Measurements from ENCODE around the gene PRTN3. TPM values are rescaled to one million over a fixed set of nuclear protein-coding genes. Genes with fewer than 3 reads are reported as not detected.
"Not testable (repeated sequence)": the region's sequence is repeated elsewhere in the genome, so short reads cannot be mapped to it uniquely, and the experiment has no call there.

PRTN3 gene
- polyA plus RNA-seq, 5 donors, result 1.4 to 3.4 (median 2.2) TPM

DNA sequence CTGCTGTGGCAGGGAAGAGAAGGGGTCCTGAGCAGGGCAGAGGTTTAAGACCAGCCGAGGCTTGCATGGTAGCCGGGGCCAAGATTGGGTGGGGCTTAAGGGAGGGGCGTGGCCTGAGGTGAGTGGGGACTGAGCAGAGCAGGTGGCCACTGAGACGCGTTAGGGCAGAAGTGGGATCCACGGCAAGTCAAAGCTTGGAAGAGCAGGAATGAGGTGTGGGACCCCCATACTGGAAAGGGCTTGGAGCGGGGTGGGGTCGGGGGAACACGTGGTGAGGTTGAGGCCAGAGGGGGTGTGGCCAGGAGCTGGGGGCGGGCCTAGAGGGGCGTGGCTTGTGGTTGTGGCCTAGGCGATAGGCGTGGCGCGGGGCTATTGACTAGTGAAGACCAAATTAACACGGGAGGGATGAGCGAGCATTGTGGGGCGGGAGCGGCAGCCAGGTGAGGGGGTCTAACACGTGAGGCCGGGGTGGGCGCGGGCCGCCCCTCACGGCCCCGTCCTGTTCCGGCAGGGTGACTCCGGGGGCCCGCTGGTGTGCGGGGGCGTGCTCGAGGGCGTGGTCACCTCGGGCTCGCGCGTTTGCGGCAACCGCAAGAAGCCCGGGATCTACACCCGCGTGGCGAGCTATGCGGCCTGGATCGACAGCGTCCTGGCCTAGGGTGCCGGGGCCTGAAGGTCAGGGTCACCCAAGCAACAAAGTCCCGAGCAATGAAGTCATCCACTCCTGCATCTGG is 21.9 kb downstream of the PRTN3 start:
- DNase-seq, result no peak

DNA sequence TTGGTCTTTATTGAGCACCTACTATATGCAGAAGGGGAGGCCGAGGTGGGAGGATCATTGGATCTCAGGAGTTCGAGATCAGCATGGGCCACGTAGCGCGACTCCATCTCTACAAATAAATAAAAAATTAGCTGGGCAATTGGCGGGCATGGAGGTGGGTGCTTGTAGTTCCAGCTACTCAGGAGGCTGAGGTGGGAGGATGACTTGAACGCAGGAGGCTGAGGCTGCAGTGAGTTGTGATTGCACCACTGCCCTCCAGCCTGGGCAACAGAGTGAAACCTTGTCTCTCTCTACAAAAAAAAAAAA is 22.5 kb downstream of the PRTN3 start:
- DNase-seq, result no peak

DNA sequence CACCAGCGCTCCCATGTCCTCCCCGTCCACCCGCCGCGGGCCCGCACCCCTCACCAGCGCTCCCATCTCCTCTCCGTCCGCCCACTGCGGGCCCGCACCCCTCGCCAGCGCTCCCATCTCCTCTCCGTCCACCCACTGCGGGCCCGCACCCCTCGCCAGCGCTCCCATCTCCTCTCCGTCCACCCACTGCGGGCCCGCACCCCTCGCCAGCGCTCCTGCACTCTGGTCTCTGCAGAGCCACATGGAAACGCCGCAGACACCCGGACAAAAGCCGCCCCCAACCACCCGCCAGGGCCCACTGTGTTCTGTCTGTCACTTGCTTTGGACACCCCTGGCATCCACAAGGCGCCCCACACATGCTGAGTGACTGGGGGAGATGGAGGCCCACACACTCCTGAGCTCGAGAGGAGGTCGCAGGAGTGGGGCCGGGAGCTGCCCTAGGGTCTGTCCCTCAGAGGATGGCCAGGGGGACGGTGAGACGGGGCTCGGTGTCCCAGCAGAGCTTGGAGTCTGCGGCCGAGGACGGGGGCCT is 26.0 kb downstream of the PRTN3 start:
- DNase-seq, result no peak

DNA sequence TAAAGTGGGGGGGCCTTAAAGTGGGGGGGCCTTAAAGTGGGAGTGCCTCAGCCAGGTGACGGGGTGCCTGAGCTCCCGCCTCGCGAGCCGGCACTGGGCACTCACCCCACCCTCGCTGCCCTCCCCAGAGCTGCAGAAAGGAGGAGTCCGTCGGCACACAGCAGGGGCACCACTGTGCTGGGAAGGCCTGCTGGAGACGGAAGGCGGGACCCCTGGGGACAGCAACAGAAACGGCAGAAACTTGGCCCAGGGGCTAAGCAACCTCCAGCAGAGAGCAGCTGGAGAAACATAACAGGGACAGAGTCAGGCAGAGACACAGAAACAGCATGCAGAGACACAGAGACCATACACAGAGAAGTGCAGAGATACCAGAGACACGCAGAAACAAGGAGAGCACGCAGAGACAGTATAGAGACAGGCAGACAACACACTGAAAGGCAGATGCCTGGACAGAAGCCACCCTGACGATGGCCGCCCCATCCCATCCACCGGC is 26.5 kb downstream of the PRTN3 start:
- DNase-seq, result no peak

DNA sequence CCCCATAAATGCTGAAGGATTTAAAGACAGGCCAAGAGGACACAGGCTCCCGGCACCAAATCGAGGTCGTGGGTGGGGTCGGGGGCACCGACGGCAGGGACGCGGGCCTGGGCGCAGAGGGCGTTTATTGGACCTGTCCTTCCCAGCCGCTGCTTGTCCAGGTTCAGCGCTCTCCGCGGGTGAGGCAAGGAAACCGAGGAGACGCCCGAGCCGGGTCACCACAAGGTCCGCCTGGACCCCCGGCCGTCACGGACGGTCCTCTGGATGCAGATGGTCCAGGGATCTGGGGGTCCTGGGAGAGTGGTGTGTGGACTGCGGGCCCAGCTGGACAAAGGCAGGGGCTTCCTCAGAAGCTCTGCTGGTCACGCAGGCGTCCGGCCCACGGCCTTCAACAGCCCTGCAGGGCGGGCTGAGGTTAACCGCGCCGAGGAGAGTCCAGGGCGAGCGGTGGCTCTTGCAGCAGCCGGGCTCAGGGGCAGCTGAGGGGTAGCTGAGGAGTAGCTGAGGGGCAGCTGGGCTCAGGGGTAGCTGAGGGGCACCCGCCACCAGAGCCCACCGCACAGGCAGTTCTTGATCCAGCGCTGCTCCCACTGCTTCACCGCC is 27.2 kb downstream of the PRTN3 start:
- no peak for DNase-seq

DNA sequence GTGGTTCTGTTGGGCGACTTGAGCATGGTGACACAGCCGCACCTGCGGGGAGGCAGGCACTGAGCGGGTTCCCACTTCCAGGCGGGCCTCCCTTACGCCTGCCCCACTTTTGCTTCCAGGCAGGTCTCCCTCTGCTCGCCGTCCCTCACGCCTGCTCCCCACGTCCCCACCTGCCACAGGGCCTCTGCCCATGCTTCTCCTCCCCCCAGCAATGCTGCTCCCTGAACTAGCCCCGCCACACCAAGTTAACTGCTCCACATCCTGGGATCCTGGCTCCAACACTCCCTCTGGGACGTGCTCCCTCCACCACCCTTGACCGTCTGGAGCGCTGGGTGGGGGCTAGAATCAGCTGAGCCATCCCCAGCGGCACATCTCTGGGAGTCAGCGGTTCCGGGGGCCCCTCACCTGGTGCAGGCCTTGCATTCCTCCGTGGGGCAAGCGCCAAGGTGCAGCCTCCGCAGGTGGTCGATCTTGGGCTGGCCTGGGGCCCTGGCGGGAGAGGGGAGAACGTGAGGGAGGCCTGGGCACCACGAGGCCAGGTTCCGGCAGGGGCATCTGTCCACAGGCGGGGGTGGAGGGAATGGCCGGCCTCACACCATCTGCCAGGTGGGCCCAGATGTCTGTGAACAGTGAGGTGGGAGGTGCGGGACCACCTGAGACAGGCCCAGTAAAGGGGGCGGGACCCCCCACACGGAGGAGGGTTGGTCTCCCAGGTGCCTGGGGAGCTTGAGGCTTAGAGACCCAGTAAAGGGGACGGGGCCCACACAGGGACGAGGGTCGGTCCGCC is 27.9 kb downstream of the PRTN3 start:
- DNase-seq, result no peak

DNA sequence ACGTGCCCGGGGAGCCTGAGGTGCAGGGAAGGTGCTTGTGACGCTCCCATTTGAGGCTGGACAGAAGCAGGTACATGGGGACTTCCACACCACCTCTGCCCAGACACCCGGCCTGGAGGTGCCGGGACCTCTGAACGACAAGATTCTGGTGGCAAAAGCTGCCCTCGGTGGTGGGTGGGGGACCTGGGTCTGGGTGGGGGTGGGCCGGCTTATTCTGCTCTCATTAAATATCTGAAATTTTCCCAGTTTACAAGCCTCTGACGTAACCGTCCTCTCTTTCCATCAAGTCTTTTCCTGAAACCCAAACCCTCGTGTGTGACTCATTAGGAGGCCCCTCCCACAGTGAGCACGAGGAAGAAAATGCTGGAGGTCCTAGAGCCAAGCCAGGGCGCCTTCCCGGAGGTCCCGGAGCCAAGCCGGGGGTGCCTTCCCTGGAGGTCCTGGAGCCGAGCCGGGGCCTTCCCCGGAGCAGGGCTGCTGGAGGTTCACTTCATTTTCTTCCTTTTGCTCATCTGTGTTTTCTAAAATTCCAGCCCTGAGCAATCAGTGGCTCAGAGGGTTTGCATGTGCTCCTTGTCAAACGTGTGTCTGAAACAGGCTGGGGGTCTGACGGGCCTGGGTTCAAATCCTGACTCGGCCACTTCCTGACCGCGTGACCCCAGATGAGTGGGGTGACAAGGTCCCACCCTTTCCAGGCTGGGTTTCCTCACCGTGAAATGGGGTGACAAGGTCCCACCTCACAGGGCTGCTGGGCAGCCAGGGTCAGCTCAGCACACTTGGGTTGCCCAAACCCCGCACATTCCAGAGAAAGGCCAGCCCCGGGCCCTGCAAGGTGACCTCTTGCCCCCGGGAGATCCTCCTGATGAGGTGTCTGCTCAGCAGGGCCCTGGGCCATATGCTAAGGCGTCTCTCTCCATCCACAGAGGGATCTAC is 28.7 kb downstream of the PRTN3 start:
- peak; percentile 80 to 85 for DNase-seq

DNA sequence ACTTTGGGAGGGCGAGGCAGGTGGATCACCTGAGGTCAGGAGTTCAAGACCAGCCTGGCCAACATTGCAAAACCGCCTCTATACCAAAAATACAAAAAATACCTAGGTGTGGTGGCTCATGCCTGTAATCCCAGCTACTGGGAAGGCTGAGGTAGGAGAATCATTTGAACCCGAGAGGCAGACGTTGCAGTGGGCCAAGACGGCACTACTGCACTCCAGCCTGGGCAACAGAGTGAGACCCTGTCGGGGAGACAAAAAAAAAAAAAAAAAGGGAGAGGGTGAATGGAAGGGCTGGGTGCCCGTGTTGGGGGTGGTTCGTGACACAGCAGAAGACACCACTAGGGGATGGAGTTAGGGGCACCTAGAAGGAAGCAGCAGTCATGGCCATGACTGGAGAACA is 29.5 kb downstream of the PRTN3 start:
- no peak for DNase-seq

DNA sequence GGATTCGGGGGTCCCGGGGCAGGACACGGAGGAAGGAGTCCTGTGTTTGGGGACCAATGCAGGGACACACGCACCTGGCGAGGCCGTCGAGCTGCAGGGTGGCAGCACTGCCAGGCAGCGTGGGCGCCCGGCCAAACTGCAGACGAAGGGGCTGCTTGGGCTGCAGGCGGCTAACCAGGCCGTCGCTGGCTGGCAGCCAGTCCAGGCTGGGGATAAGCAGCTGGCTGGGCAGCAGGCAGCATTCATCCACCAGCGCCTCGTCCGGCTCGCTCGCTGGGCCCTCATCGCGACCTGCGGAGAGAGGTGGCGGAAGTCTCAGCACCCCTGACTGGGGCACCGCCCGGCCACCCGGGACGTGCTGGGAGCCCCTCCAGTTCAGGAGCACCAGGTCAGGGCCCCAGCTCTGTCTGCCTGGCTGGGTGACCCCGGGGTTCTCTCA is 30.2 kb downstream of the PRTN3 start:
- peak; percentile 66 to 75 for DNase-seq

DNA sequence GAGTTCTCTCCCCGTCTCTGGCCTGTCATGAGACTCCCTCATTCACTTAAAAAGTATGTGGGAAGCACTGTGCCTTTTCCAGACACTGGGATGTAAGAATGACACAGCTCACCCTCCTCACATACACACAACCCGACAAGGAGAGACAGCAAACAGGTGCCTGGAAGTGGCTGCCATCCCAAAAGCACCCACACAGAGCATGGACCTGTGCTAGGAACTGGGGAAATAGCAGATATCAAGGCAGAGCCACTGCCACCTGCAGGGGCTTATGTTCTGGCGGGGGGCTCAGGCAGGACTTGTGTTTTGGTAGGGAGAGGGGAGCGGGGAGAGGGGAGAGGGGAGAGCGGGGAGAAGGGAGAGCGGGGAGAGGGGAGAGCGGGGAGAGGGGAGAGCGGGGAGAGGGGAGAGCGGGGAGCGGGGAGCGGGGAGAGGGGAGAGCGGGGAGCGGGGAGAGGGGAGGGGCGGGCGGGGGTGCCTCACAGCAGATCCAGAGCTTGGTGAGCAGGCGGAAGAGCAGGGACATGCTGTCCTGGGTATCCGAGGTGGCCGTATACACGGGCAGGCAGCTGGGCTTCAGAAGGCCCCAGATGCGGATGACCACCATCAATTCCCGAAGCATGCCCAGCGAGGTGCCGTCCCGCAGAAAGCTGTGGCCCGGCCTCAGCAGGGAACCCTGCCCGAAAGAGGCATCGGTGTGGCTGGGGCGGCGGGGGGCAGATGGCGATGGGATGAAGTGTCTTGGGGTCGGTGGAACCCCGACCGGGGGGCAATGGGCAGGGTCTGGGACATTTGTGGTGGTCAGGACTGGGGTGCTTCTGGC is 30.9 kb downstream of the PRTN3 start:
- DNase-seq, result no peak

DNA sequence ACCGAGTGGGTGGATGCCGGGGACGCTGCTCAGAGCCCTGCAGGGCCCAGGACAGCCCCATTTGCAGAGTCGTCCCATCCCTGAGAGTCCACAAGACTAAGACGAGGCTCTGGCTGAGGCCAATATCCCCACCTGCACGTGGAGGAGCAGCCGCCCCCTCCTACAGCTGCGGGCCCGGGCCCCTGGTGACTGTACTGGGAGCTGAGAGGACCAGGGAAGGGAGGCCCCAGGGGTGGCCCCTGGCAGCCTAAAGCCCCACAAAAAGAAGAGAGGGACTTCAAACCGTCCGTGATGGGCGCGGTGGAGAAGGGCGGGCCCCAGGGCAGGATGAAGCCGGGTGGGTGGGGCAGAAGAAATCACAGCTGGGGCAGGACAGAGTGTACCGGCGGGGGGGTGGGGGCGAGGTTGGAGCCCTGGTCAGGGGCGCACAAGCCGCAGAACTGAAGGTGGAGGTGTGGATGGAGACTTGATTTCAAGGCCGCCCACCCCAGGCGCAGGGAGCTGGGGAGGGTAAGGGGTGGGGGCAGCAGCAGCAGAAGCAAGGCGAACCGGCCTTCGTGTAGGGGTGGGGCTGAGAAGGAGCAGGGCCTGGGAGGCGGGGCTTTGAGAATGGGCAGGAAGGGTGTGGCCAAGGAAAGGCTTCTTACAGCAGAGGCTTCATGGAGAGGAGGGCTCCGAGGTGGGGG is 31.6 kb downstream of the PRTN3 start:
- DNase-seq, result no peak

DNA sequence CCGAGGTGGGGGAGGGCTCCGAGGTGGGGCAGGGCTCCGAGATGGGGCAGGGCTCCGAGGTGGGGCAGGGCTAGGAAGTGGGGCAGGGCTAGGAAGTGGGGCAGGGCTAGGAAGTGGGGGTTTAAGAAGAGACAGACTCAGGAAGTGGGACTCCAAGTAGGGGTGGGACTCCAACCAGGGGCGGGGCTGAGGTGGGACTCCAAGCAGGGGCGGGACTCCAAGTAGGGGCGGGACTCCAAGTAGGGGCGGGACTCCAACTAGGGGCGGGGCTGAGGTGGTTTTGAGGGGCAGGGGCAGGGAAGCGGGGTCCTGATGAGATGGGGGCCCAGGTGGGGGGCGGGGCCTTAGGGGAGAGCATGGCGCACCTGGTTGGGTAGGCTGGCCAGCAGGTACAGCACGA is 32.3 kb downstream of the PRTN3 start:
- no peak for DNase-seq

DNA sequence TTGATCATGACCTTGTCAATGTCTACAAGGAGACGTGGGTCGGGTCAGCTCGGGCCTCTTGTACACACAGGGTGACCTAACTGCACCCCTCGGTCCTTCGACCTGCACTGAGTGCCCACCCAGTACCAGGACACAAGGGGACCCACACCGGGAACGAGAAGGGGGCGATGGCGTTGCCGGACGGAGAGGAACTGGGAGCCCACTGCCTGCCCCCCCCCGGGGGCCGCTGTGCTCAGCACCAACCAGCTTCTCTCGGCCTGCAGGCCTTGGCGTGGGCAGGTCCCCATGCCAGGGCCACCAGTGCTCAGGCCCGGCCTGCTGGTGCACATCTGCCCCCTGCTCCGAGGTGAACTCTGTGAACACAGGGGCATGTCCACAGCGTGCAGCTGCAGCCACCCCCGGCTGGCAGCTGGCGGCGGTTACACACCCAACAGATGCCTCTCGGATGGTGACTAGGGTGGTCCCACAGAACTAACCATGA is 32.8 kb downstream of the PRTN3 start:
- DNase-seq, result no peak

DNA sequence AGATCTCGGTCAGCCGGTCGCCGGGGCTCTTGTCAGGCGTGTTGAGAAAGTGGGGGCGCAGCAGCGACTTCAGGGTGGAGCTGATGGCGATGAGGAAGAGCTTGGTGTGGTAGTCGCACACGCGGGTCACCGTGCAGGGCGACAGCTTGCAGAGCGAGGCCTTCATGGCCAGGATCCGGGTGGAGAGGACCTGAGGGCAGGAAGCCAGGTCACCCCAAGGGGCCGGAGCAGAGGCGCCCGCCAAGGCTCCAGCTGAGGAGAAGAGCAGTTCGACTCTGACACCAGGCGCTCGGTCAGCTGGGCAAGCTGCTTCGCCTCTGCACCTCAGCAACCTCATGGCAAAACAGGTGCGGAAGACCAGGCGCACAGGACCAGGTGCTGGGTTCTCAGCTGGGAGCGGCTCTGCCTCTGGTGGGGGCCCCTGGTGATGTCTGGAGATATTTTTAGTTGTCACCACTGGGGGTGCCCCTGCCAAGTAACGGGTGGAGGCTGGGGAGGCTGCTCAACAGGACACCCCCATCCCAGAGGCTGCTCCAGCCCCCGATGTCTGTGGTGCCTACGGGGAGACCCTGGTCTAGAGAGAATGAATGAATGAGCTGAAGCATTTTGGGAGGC is 34.6 kb downstream of the PRTN3 start:
- no peak for DNase-seq

DNA sequence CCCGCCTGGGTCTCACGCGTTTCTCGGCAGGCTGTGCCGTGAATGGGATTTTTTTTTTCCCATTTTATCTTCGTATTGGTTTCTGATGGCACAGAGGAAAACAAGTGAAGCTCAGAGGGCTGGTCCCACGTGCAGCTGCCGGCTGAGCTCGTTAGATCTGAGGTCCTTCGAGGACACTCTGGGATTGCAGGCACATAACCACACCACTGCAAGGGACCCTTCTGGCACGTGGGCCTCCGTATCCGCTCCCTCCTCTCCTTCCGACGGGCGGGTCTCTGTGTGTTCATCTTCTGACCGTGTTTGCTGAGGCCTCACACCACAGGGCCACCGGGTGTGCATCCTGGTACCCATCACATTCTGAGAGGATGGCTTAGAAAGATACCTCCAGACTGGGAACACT is 35.3 kb downstream of the PRTN3 start:
- DNase-seq, result no peak

DNA sequence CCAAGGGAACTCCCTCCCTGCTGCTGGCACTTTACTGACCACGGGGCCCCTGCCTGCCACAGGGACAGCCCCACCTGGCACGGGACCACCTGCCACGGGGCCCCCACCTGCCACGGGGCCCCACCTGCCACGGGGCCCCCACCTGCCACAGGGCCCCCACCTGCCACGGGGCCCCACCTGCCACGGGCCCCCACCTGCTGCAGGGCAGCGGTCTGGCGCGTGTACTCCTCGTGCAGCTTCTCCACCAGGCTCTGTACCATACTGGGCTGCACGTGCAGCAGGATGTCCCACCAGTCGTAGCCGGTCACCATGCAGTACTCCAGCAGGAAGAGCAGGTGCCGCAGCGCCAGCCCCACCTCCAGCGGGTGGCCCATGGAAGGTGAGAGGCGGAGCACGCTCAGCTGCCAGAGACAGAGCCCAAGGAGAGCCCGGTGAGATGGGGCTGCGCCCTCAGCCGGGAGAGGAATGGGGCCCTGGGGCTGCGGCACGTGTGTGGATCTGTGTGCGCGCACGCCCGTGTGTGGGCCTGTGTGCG is 36.0 kb downstream of the PRTN3 start:
- no peak for DNase-seq

DNA sequence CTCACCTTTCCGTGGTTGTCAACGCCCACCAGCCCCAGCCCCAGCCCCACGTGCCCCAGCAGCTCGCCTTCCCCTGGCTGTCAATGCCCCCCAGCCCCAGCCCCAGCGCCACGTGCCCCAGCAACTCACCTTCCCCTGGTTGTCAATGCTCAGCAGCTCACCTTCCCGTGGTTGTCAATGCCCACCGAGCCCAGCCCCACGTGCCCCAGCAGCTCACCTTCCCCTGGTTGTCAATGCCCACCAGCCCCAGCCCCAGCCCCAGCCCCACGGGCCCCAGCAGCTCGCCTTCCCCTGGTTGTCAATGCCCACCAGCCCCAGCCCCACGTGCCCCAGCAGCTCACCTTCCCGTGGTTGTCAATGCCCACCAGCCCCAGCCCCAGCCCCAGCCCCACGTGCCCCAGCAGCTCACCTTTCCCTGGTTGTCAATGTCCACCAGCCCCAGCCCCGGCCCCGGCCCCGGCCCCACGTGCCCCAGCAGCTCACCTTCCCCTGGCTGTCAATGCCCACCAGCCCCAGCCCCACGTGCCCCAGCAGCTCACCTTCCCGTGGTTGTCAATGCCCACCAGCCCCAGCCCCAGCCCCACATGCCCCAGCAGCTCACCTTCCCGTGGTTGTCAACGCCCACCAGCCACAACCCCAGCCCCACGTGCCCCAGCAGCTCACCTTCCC is 37.3 kb downstream of the PRTN3 start:
- not testable (repeated sequence) for DNase-seq

All from right lung (tissue), 5 donors.